ENCODE results near the gene RPS16. TPM values are rescaled to one million over a fixed set of nuclear protein-coding genes. Genes with fewer than 3 reads are reported as not detected.

Gene RPS16
- total and polyA plus RNA-seq, 2 of the 8 experiments (the other 6 are each of a cell fraction or from before 2014, with no cell fraction given): 2,433 to 7,810 TPM

- TF ChIP-seq CHD7 (IDR thresholded peaks at IDR 0.05; ENCODE audit: insufficient replicate concordance, low read length) (no peak), TEAD4 (IDR thresholded peaks at IDR 0.05; ENCODE audit: low read depth, low read length) (no peak), JUND (IDR thresholded peaks at IDR 0.05; ENCODE audit: low read length) (no peak), KDM1A (IDR thresholded peaks at IDR 0.05; ENCODE audit: borderline replicate concordance, low read length) (no peak), TAF7 (optimal IDR thresholded peaks at IDR 0.05; ENCODE audit: borderline replicate concordance, low read depth, low read length) (no peak), TAF1 (IDR thresholded peaks at IDR 0.05; ENCODE audit: low read depth, low read length) (0 out of 2 replicates have a peak, but pooled peaks have one; percentile 63), SIX5 (IDR thresholded peaks at IDR 0.05; ENCODE audit: low read depth, low read length) (no peak)
- TF ChIP-seq, protein P1, sequence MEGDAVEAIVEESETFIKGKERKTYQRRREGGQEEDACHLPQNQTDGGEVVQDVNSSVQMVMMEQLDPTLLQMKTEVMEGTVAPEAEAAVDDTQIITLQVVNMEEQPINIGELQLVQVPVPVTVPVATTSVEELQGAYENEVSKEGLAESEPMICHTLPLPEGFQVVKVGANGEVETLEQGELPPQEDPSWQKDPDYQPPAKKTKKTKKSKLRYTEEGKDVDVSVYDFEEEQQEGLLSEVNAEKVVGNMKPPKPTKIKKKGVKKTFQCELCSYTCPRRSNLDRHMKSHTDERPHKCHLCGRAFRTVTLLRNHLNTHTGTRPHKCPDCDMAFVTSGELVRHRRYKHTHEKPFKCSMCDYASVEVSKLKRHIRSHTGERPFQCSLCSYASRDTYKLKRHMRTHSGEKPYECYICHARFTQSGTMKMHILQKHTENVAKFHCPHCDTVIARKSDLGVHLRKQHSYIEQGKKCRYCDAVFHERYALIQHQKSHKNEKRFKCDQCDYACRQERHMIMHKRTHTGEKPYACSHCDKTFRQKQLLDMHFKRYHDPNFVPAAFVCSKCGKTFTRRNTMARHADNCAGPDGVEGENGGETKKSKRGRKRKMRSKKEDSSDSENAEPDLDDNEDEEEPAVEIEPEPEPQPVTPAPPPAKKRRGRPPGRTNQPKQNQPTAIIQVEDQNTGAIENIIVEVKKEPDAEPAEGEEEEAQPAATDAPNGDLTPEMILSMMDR (IDR thresholded peaks at IDR 0.05; ENCODE audit: control extremely low read depth in 1 of 3, insufficient read depth in 1 of 3, low read depth in 1 of 3, low read length in 3 of 3): no peak
- TF ChIP-seq, protein P2, sequence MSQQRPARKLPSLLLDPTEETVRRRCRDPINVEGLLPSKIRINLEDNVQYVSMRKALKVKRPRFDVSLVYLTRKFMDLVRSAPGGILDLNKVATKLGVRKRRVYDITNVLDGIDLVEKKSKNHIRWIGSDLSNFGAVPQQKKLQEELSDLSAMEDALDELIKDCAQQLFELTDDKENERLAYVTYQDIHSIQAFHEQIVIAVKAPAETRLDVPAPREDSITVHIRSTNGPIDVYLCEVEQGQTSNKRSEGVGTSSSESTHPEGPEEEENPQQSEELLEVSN (IDR thresholded peaks at IDR 0.05): no peak
These were observed 22.9 kb downstream of the RPS16 start (continued) for GRCh38 chr19:39412867-39413271.

Data from H1 (cell line).